ENCODE results near the gene CDK6.
A peak's percentile ranks its signal among the peaks of the same experiment; 100 is the strongest.

- peak in 1 of 5 experiments; percentile 23 for TF ChIP-seq CTCF (IDR thresholded peaks at IDR 0.05 in 4 of 5, conservative IDR thresholded peaks at IDR 0.05 in 1 of 5)
- TF ChIP-seq POLR2A (IDR thresholded peaks at IDR 0.05): no peak
Measured at GRCh38 chr7:92880212-92881090, 44.1 kb upstream of the CDK6 start.
